ENCODE data around the gene SLC50A1.

- no peak for TF ChIP-seq POLR2A (IDR thresholded peaks at IDR 0.05)
- no peak for TF ChIP-seq CTCF (IDR thresholded peaks at IDR 0.05)
Observed at GRCh38 chr1:155110826-155111225, 24.8 kb upstream of the SLC50A1 start.

Measured in tibial nerve (tissue), 3 donors.